SHP77 treated with DMSO at 0.1 percent for 48 hours (cell line): Measurements from ENCODE around the gene LAYN.

Experiments used
- DNase-seq: peaks from one replicate; lab custom pipeline; 2025; lab: John Stamatoyannopoulos, UW

LAYN gene

GRCh38 chr11:111561791-111562325 is 21.3 kb downstream of the LAYN start:
- DNase-seq = no peak

GRCh38 chr11:111562692-111563389 is 22.3 kb downstream of the LAYN start:
- no peak for DNase-seq

- DNase-seq = peak; percentile 40
Observed at GRCh38 chr11:111565114-111565720, 24.7 kb downstream of the LAYN start.

GRCh38 chr11:111566324-111566723 is 25.8 kb downstream of the LAYN start:
- DNase-seq = no peak

GRCh38 chr11:111569476-111569875 is 29.0 kb downstream of the LAYN start:
- no peak for DNase-seq

GRCh38 chr11:111570796-111571195 is 30.3 kb downstream of the LAYN start:
- no peak for DNase-seq

GRCh38 chr11:111571829-111572501 is 31.4 kb downstream of the LAYN start:
- no peak for DNase-seq

GRCh38 chr11:111572581-111572980 is 32.1 kb downstream of the LAYN start:
- DNase-seq = no peak

- DNase-seq = no peak
Observed at GRCh38 chr11:111573821-111574249, 33.3 kb downstream of the LAYN start.

- no peak for DNase-seq
Observed at GRCh38 chr11:111574373-111575225, 34.1 kb downstream of the LAYN start.

- no peak for DNase-seq
Observed at GRCh38 chr11:111575740-111576139, 35.2 kb downstream of the LAYN start.

- DNase-seq = no peak
Observed at GRCh38 chr11:111577821-111578220, 37.3 kb downstream of the LAYN start.

- DNase-seq = no peak
Observed at GRCh38 chr11:111581341-111581740, 40.8 kb downstream of the LAYN start.

- no peak for DNase-seq
Observed at GRCh38 chr11:111582163-111582562, 41.6 kb downstream of the LAYN start.

- no peak for DNase-seq
Observed at GRCh38 chr11:111582881-111583280, 42.4 kb downstream of the LAYN start.

GRCh38 chr11:111585371-111585770 is 44.9 kb downstream of the LAYN start:
- no peak for DNase-seq

GRCh38 chr11:111586388-111586831 is 45.9 kb downstream of the LAYN start:
- DNase-seq = peak; percentile 55

- no peak for DNase-seq
Observed at GRCh38 chr11:111589114-111589513, 48.6 kb downstream of the LAYN start.

GRCh38 chr11:111589886-111590499 is 49.5 kb downstream of the LAYN start:
- DNase-seq = no peak

- no peak for DNase-seq
Observed at GRCh38 chr11:111591187-111591960, 50.9 kb downstream of the LAYN start.

GRCh38 chr11:111592491-111592890 is 52.0 kb downstream of the LAYN start:
- no peak for DNase-seq
